CD4-positive, alpha-beta T cell treated with Interleukin-21 for 1 hour (primary cell): ENCODE data around the gene PSMC3.

Source experiments
- DNase-seq: peaks from one replicate; pipeline ENCODE4 v3.0.0-alpha.2; 2020

The PSMC3 gene

DNA sequence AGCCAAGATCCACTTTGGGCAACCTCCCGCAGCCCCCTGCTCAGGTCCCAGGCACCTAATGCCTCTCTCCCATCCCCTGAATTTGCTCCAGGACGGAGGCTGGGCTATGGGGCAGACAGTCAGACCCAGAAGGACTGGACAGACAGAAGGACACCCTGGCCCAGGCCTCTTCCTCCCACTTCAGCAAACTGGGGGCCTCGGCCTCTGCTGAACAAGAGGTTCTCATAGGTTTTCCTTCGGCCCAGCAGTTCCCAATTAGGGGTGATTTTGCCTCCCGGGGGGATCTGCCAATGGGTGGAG, 51.6 kb downstream of the PSMC3 start:
- DNase-seq: no peak

GRCh38 chr11:47373876-47374719, 52.1 kb downstream of the PSMC3 start:
- DNase-seq: peak; percentile 84

DNA sequence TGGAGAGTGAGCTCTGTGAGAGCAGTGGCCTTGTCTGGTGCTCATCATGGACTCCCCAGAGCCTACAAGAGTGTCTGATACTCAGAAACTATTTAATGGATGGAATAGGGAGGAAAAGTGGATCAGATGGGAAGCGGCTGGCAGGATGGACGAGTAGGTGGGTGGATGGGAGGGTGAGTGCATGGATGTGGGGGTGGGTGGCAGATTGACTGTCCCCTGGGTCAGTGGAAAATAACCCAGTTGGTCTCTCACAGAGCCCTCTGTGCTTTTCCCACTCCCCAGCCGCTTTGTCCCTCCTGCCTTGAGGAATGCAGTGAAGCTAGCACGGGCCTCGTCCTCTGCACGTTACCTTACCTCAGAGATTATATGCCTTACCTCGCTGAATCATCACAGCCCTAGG, 53.8 kb downstream of the PSMC3 start:
- DNase-seq: no peak

- DNase-seq: no peak
Observed at GRCh38 chr11:47369676-47370075, 56.6 kb downstream of the PSMC3 start.
